Left ventricle myocardium superior (tissue), 1 donor: ENCODE data around the gene COL11A2. TPM values are rescaled to one million over a fixed set of nuclear protein-coding genes. Genes with fewer than 3 reads are reported as not detected.

Experiments used
- ATAC-seq: fragments of 200-7000 bp; cut with Tn5 transposase; one replicate; pipeline ENCODE4 v1.9.1; 2020; ENCODE audit warnings: mild to moderate bottlenecking, moderate library complexity
- DNase-seq: peaks from one replicate; pipeline ENCODE4 v3.0.0-alpha.2; 2020
- intact Hi-C: fragments of 100-400 bp; cut with micrococcal nuclease; formaldehyde crosslinking; loops from one replicate; pipeline ENCODE4 v1.11.0; 2022
- total RNA-seq: library from RNA; stranded (reverse); fragmentation: NEBNext Ultra II Directional; extraction: Animal tissue kit (Norgen Biotek cat#: 25700); gene quantifications from one replicate; pipeline ENCODE4 v1.2.1, GENCODE V29; 2021
- donor health status: DM: no; HTN: yes; CAD: no; lungs with severe emphysema.

COL11A2 gene
- total RNA-seq, 1 donor from 2014 or later: 1.9 TPM

- DNase-seq: no peak
- no peak for ATAC-seq
- intact Hi-C loops: no loop called here
Measured at GRCh38 chr6:33175436-33176069, 16.7 kb downstream of the COL11A2 start.

- DNase-seq (no peak), ATAC-seq (no peak)
- intact Hi-C loops: no loop called here
Measured at GRCh38 chr6:33174784-33175183, 17.5 kb downstream of the COL11A2 start.

GRCh38 chr6:33173535-33174180 lies 18.6 kb downstream of the COL11A2 start:
- intact Hi-C loops: no loop called here
- DNase-seq (no peak), ATAC-seq (no peak)

GRCh38 chr6:33172688-33173534 lies 19.4 kb downstream of the COL11A2 start:
- peak; percentile 38 for ATAC-seq
- DNase-seq: no peak
- intact Hi-C loops: no loop called here

GRCh38 chr6:33171880-33172687 lies 20.2 kb downstream of the COL11A2 start:
- intact Hi-C loops: no loop called here
- no peak for DNase-seq
- ATAC-seq: no peak

- intact Hi-C loops: no loop called here
- no peak for DNase-seq
Measured at GRCh38 chr6:33171016-33171879, 21.0 kb downstream of the COL11A2 start.

GRCh38 chr6:33170176-33171015 lies 21.9 kb downstream of the COL11A2 start:
- ATAC-seq: no peak
- DNase-seq: no peak
- intact Hi-C loops: no loop called here

More at GRCh38 chr6:33171016-33171879, 21.0 kb downstream of the COL11A2 start:
- no peak for ATAC-seq

GRCh38 chr6:33169291-33170175 lies 22.7 kb downstream of the COL11A2 start:
- DNase-seq: no peak
- intact Hi-C loops: no loop called here
- ATAC-seq: no peak

- intact Hi-C loops: no loop called here
- DNase-seq: no peak
- ATAC-seq: no peak
Measured at GRCh38 chr6:33168639-33169038, 23.6 kb downstream of the COL11A2 start.

- no peak for ATAC-seq
- intact Hi-C loops: no loop called here
- DNase-seq: no peak
Measured at GRCh38 chr6:33168284-33168601, 24.0 kb downstream of the COL11A2 start.

GRCh38 chr6:33167374-33168283 lies 24.6 kb downstream of the COL11A2 start:
- no peak for ATAC-seq
- no peak for DNase-seq
- intact Hi-C loops: no loop called here

- intact Hi-C loops: no loop called here
- no peak for ATAC-seq
- DNase-seq: no peak
Measured at GRCh38 chr6:33166811-33167210, 25.5 kb downstream of the COL11A2 start.

- no peak for DNase-seq
- intact Hi-C loops: no loop called here
Measured at GRCh38 chr6:33166363-33166762, 25.9 kb downstream of the COL11A2 start.

GRCh38 chr6:33165581-33166258 lies 26.5 kb downstream of the COL11A2 start:
- DNase-seq (no peak), ATAC-seq (no peak)
- intact Hi-C loops: no loop called here

More at GRCh38 chr6:33166363-33166762, 25.9 kb downstream of the COL11A2 start:
- ATAC-seq: no peak

- intact Hi-C loops: loop anchor here (5.0 kb wide), 1 partner anchor 82 kb away; no protein-coding TSS in a partner anchor
- ATAC-seq (no peak), DNase-seq (no peak)
Measured at GRCh38 chr6:33164665-33165373, 27.4 kb downstream of the COL11A2 start.
